Activated B cell treated with CpG ODN at 0.5 μM for 24 hours (primary cell): ENCODE results near the gene CUX1. TPM values are rescaled to one million over a fixed set of nuclear protein-coding genes. Genes with fewer than 3 reads are reported as not detected.

Experiments used
- ATAC-seq: fragments of 200-7000 bp; cut with Tn5 transposase; one replicate; pipeline ENCODE4 v1.10.0; 2021; ENCODE audit warnings: low read depth, mild to moderate bottlenecking, moderate library complexity
- CTCF ChIA-PET: fragments of 350-600 bp; sonication (Branson Sonifier 250); formaldehyde crosslinking; loops from one replicate; lab custom pipeline; 2021; ENCODE audit warnings: antibody characterized with exemption; lab: Charles Lee
- POLR2A ChIA-PET: fragments of 350-600 bp; sonication (Branson Sonifier 250); formaldehyde crosslinking; loops from one replicate; lab custom pipeline; 2021; ENCODE audit warnings: antibody characterized with exemption; lab: Charles Lee
- DNase-seq: peaks from one replicate; pipeline ENCODE4 v3.0.0; 2022
- H3K27ac Mint-ChIP-seq: one replicate; pipeline ENCODE4 v1.8.0; 2020; ENCODE audit warnings: mixed read lengths
- H3K27me3 Mint-ChIP-seq: one replicate; pipeline ENCODE4 v1.8.0; 2021; ENCODE audit warnings: mixed read lengths
- H3K36me3 Mint-ChIP-seq: one replicate; pipeline ENCODE4 v1.8.0; 2021; ENCODE audit warnings: low read depth, mixed read lengths
- H3K4me1 Mint-ChIP-seq: one replicate; pipeline ENCODE4 v1.8.0; 2021; ENCODE audit warnings: mixed read lengths
- H3K4me3 Mint-ChIP-seq: one replicate; pipeline ENCODE4 v1.8.0; 2020; ENCODE audit warnings: mild to moderate bottlenecking, mixed read lengths
- H3K9me3 Mint-ChIP-seq: one replicate; pipeline ENCODE4 v1.8.0; 2020; ENCODE audit warnings: mixed read lengths
- intact Hi-C: fragments of 100-400 bp; cut with micrococcal nuclease; formaldehyde crosslinking; loops from one replicate; pipeline ENCODE4 v1.15.1; 2024
- total RNA-seq: library from RNA; stranded (reverse); gene quantifications from 2 replicates; pipeline ENCODE4 v1.2.3, GENCODE V29; 2022
- TF ChIP-seq, protein P1 (sequence below): fragments of 200-600 bp; IDR thresholded peaks from one replicate; pipeline ENCODE4 v1.8.0; 2022; ENCODE audit warnings: antibody characterized with exemption, mild to moderate bottlenecking

The CUX1 gene
- total RNA-seq, 1 donor from 2014 or later = 61.7 TPM

DNA sequence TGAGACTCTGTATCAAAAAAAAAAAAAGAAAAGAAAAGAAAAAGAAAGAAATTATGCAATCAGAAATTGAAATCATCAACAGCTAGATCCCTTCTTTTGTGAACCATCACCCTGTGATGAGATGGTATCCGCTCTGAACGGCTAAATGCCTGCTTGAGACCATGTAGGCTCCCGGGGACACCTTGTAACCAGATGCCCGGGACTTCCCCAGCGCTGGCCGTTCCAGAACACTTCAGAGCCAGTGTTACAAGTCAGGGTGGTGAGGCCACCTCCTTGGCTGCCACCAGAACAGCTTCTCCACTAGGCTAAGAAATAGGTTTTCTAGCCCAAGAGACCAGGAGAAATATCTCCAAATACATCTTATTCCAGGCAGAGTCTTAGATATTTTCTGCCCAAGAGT, 349.8 kb downstream of the CUX1 start:
- H3K4me1 Mint-ChIP-seq = no peaks in the 10 kb centered on the region
- H3K27me3 Mint-ChIP-seq = no peaks in the 10 kb centered on the region
- CTCF ChIA-PET = no interaction called here
- H3K4me3 Mint-ChIP-seq = no peak overlapping the region
- POLR2A ChIA-PET = no interaction called here
- H3K36me3 Mint-ChIP-seq = peaks cover 39% of the 10 kb centered on the region
- ATAC-seq = no peak
- no peak for DNase-seq
- no peak overlapping the region for H3K27ac Mint-ChIP-seq
- intact Hi-C loops = no loop called here
- TF ChIP-seq, protein P1, sequence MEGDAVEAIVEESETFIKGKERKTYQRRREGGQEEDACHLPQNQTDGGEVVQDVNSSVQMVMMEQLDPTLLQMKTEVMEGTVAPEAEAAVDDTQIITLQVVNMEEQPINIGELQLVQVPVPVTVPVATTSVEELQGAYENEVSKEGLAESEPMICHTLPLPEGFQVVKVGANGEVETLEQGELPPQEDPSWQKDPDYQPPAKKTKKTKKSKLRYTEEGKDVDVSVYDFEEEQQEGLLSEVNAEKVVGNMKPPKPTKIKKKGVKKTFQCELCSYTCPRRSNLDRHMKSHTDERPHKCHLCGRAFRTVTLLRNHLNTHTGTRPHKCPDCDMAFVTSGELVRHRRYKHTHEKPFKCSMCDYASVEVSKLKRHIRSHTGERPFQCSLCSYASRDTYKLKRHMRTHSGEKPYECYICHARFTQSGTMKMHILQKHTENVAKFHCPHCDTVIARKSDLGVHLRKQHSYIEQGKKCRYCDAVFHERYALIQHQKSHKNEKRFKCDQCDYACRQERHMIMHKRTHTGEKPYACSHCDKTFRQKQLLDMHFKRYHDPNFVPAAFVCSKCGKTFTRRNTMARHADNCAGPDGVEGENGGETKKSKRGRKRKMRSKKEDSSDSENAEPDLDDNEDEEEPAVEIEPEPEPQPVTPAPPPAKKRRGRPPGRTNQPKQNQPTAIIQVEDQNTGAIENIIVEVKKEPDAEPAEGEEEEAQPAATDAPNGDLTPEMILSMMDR = no peak
- H3K9me3 Mint-ChIP-seq = no peaks in the 10 kb centered on the region

DNA sequence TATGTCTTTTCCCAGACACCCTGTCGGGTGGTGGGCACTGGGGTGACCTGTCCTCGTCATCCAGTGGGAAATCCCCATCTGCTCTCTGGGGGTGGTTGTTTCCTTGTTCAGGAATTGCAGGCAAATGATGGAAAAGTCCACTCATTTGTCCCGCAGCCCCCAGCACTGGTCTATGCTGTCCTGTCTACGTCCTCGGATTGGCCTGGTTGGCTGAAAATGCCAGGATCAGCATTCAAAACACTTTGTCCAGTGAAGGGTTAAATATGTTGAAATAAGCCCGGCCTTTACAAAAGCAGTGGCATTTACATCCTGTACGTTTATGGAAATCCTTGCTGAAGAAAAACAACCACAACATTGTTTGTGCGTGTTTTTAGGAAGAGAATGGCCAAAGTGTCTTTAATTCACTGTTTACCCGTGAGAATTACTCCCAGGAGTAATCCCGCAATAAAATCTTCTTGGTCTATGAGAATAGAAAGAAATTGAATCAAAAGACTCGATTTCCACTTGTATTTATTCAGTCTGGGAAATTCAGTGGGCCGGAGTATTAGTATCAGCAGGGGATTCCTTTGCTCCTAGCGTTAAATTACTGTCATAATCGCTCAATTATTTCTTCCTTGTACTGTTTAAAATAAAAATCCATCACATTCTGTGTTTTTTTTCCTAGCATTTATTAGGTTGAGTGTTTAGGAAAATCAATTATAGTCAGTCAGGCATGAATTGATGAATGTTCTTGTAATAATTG, 352.4 kb downstream of the CUX1 start:
- POLR2A ChIA-PET = no interaction called here
- Mint-ChIP-seq H3K4me1 (no peaks in the 10 kb centered on the region), H3K9me3 (no peaks in the 10 kb centered on the region), H3K4me3 (no peak overlapping the region), H3K27ac (no peak overlapping the region), H3K27me3 (no peaks in the 10 kb centered on the region), H3K36me3 (peaks cover 42% of the 10 kb centered on the region)
- intact Hi-C loops = no loop called here
- ATAC-seq (no peak), DNase-seq (no peak)
- TF ChIP-seq, protein P1 = no peak
- CTCF ChIA-PET = no interaction called here

DNA sequence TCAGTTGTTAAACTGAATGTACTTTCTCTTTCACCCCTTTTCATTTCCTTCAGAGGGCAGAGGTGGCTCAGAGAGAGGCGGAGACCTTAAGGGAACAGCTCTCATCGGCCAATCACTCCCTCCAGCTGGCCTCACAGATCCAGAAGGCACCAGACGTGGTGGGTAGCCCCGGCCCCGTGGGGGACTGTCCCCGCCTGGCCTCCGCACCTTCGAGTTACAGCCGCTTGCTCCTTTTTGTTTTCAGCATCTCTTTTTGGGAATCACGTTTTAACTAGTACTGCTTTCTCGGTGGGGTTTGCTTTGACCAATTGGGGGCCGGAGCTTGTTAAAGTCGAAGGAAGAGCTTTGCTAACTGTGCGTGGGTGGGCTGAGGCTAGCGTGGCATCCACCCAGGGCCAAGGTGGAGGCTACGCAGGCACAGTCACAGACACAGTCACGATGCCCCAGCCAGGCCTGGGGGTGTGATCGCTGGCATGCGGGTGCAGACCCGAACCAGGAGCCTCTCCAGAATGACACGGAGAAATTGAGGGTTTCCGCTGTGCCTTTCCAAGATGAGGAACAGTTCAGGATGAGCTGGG, 353.1 kb downstream of the CUX1 start:
- TF ChIP-seq, protein P1 = no peak
- POLR2A ChIA-PET = interaction anchor here (0.6 kb wide), 1 partner anchor 309 kb away, joined by 5 read pairs; no protein-coding TSS in a partner anchor
- no peak for DNase-seq
- H3K27me3 Mint-ChIP-seq = no peaks in the 10 kb centered on the region
- H3K4me3 Mint-ChIP-seq = no peak overlapping the region
- CTCF ChIA-PET = no interaction called here
- H3K4me1 Mint-ChIP-seq = no peaks in the 10 kb centered on the region
- H3K27ac Mint-ChIP-seq = no peak overlapping the region
- intact Hi-C loops = no loop called here
- peaks cover 49% of the 10 kb centered on the region for H3K36me3 Mint-ChIP-seq
- no peak for ATAC-seq
- H3K9me3 Mint-ChIP-seq = no peaks in the 10 kb centered on the region

DNA sequence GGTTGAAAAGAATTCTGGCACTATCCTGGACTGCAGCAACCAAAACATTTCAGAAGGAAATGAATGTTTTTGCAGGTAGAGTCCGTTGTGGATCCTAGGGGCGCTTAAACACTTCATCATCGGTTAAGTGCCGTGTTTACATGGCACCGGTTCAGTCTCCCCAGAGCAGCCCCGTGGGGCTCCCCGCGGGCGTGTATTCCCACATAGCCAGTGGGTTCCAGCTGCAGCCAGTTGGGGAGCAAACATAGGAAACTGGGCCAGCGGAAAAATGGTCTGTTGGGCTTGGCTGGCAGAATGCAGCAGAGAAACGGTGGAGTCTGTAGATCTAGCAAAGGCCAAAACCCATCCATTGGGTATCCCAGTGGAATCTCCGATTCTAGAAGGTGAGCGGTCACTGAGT, 356.2 kb downstream of the CUX1 start:
- no peaks in the 10 kb centered on the region for H3K4me1 Mint-ChIP-seq
- no peaks in the 10 kb centered on the region for H3K9me3 Mint-ChIP-seq
- no peak overlapping the region for H3K4me3 Mint-ChIP-seq
- intact Hi-C loops = no loop called here
- H3K27me3 Mint-ChIP-seq = no peaks in the 10 kb centered on the region
- TF ChIP-seq, protein P1 = no peak
- H3K27ac Mint-ChIP-seq = no peak overlapping the region
- ATAC-seq = no peak
- POLR2A ChIA-PET = no interaction called here
- H3K36me3 Mint-ChIP-seq = peaks cover 58% of the 10 kb centered on the region
- DNase-seq = no peak
- CTCF ChIA-PET = no interaction called here

DNA sequence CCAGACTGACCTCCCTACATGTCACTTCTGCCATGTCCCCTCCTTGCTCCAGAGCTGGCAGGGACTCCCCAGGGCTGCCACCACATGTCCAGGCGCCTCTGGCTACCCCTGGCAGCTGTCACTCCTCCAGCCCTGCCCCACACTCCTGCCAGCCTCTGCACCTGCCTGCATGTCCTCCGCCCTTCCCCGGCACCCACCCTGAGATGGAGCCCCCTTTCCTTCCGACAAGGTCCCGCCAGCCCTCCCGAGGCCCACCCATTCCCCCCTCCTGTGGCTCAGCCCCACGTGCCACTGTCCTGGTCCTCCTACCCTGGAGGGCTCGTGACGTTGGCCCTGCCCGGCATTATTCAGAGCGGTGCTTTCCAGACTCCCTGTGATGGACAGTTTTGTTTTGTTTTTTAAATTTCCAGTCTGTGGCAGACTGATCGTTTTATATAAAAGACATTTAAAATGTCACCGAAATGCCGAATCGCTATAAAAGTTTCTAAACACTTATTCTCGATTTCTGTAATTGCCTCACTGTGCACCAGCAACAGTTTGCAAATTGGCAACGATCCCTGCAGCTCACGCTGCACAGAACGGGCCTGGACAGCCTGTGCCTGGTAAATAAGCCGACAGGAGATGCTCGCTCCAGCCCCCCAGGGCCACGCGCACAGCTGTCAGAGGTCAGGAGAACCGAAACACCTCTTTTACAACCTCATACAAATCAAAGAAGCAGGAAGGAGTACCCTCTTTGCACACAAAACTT, 358.2 kb downstream of the CUX1 start:
- no peak for ATAC-seq
- no peak for DNase-seq
- no peak overlapping the region for H3K27ac Mint-ChIP-seq
- no peak overlapping the region for H3K4me3 Mint-ChIP-seq
- TF ChIP-seq, protein P1 = no peak
- no peaks in the 10 kb centered on the region for H3K4me1 Mint-ChIP-seq
- no peaks in the 10 kb centered on the region for H3K27me3 Mint-ChIP-seq
- ChIA-PET CTCF (no interaction called here), POLR2A (no interaction called here)
- no peaks in the 10 kb centered on the region for H3K9me3 Mint-ChIP-seq
- intact Hi-C loops = no loop called here
- peaks cover 65% of the 10 kb centered on the region for H3K36me3 Mint-ChIP-seq
